Stimulated activated memory B cell treated with anti-CD40 and anti-IgM and Interleukin-4, amounts not matched to agents 10 μg/mL and 1 μg/mL and 100 μg/mL, for 72 hours (primary cell): ENCODE results near the gene MRPL19.

Experiments used
- ATAC-seq: fragments of 150-1000 bp; cut with Tn5 transposase; 2 replicates; pipeline ENCODE4 v1.10.0; 2021
- H3K27ac Mint-ChIP-seq: one replicate; pipeline ENCODE4 v1.8.0; 2022; ENCODE audit warnings: mild to moderate bottlenecking, mixed read lengths
- H3K27me3 Mint-ChIP-seq: one replicate; pipeline ENCODE4 v1.8.0; 2022; ENCODE audit warnings: mixed read lengths
- H3K36me3 Mint-ChIP-seq: one replicate; pipeline ENCODE4 v1.8.0; 2022; ENCODE audit warnings: mixed read lengths
- H3K4me1 Mint-ChIP-seq: one replicate; pipeline ENCODE4 v1.8.0; 2022; ENCODE audit warnings: mixed read lengths
- H3K4me3 Mint-ChIP-seq: one replicate; pipeline ENCODE4 v1.8.0; 2022; ENCODE audit warnings: mild to moderate bottlenecking, moderate library complexity, mixed read lengths
- H3K9me3 Mint-ChIP-seq: one replicate; pipeline ENCODE4 v1.8.0; 2022; ENCODE audit warnings: mixed read lengths

Gene MRPL19

GRCh38 chr2:75722687-75723086, 76.1 kb downstream of the MRPL19 start:
- H3K27ac Mint-ChIP-seq: no peak overlapping the region
- H3K27me3 Mint-ChIP-seq: peaks cover 37% of the 10 kb centered on the region
- H3K9me3 Mint-ChIP-seq: no peaks in the 10 kb centered on the region
- no peaks in the 10 kb centered on the region for H3K4me1 Mint-ChIP-seq
- ATAC-seq: no peak
- H3K4me3 Mint-ChIP-seq: no peak overlapping the region
- H3K36me3 Mint-ChIP-seq: no peaks in the 10 kb centered on the region

GRCh38 chr2:75728614-75729419, 82.2 kb downstream of the MRPL19 start:
- Mint-ChIP-seq H3K27me3 (peaks cover 31% of the 10 kb centered on the region), H3K4me3 (no peak overlapping the region), H3K9me3 (no peaks in the 10 kb centered on the region), H3K36me3 (no peaks in the 10 kb centered on the region), H3K4me1 (no peaks in the 10 kb centered on the region), H3K27ac (no peak overlapping the region)
- no peak for ATAC-seq

- no peak for ATAC-seq
- Mint-ChIP-seq H3K27me3 (peaks cover 21% of the 10 kb centered on the region), H3K36me3 (no peaks in the 10 kb centered on the region), H3K4me1 (no peaks in the 10 kb centered on the region), H3K9me3 (no peaks in the 10 kb centered on the region), H3K4me3 (no peak overlapping the region), H3K27ac (no peak overlapping the region)
Observed at GRCh38 chr2:75729861-75730260, 83.3 kb downstream of the MRPL19 start.

GRCh38 chr2:75736276-75736675, 89.7 kb downstream of the MRPL19 start:
- Mint-ChIP-seq H3K27ac (no peak overlapping the region), H3K4me3 (no peak overlapping the region), H3K4me1 (no peaks in the 10 kb centered on the region), H3K9me3 (no peaks in the 10 kb centered on the region), H3K36me3 (no peaks in the 10 kb centered on the region), H3K27me3 (peaks cover 37% of the 10 kb centered on the region)
- ATAC-seq: no peak

GRCh38 chr2:75737961-75738360, 91.4 kb downstream of the MRPL19 start:
- Mint-ChIP-seq H3K4me1 (no peaks in the 10 kb centered on the region), H3K27ac (no peak overlapping the region), H3K36me3 (no peaks in the 10 kb centered on the region), H3K4me3 (no peak overlapping the region), H3K27me3 (peaks cover 39% of the 10 kb centered on the region), H3K9me3 (peaks cover 2% of the 10 kb centered on the region)
- no peak for ATAC-seq
